SK-N-SH (cell line): Measurements from ENCODE around the gene TMCO6. TPM values are rescaled to one million over a fixed set of nuclear protein-coding genes. Genes with fewer than 3 reads are reported as not detected.

Source experiments
- CTCF ChIA-PET: fragments of 300-600, 350-600 bp; formaldehyde crosslinking; extraction: SDS; loops from one replicate; lab custom pipeline; 2021; lab: Yijun Ruan, JAX
- POLR2A ChIA-PET: fragments of 350-600 bp; sonication (Branson Sonifier 250); formaldehyde crosslinking; extraction: SDS; loops from one replicate; lab custom pipeline; 2020; ENCODE audit warnings: antibody characterized with exemption, inconsistent platforms; lab: Yijun Ruan, JAX
- DNase-seq: peaks from one replicate; pipeline ENCODE4 v3.0.0; 2012
- H2AFZ ChIP-seq: fragments of 200-600 bp; sonication (generic); 2 replicates; pipeline ENCODE4 v1.8.1; 2016; ENCODE audit warnings: antibody characterized with exemption, mild to moderate bottlenecking, low read depth
- H3F3A ChIP-seq: fragments of 200-600 bp; sonication (generic); replicated peaks from 2 replicates; pipeline ENCODE3; 2016; ENCODE audit warnings: antibody characterized with exemption, mild to moderate bottlenecking; ENCODE audit not compliant: insufficient read depth
- H3K27ac ChIP-seq, 2 experiments: fragments of 200-500 bp in 1 of 2; fragments of 200-600 bp in 1 of 2; sonication (Bioruptor generic) in 1 of 2; sonication (generic), shearing (Covaris generic) in 1 of 2; 2 replicates each; pipeline versions ENCODE4 v1.5.1 to v1.6.1; 2014 to 2016; ENCODE audit warnings: low read depth in 2 of 2, inconsistent platforms in 1 of 2, low read length in 1 of 2, mild to moderate bottlenecking in 1 of 2, mixed read lengths in 1 of 2
- H3K27me3 ChIP-seq: fragments of 200-600 bp; sonication (generic), shearing (Covaris generic); 2 replicates; pipeline ENCODE4 v1.6.1; 2016; ENCODE audit warnings: mixed run types; ENCODE audit not compliant: insufficient read depth
- H3K36me3 ChIP-seq, 2 experiments: fragments of 200-500 bp in 1 of 2; fragments of 200-600 bp in 1 of 2; sonication (Bioruptor generic) in 1 of 2; sonication (generic) in 1 of 2; replicated peaks in 1 of 2; 2 replicates each; pipeline versions ENCODE3 to v1.5.1; 2014 to 2016; ENCODE audit warnings: low read length in 1 of 2, mild to moderate bottlenecking in 1 of 2; ENCODE audit not compliant: insufficient read depth in 2 of 2, control insufficient read depth in 1 of 2
- H3K4me1 ChIP-seq, 2 experiments: fragments of 200-500 bp in 1 of 2; fragments of 200-600 bp in 1 of 2; sonication (Bioruptor generic) in 1 of 2; sonication (generic), shearing (Covaris generic) in 1 of 2; 2 replicates each; pipeline versions ENCODE4 v1.5.1 to v1.6.1; 2014 to 2016; ENCODE audit warnings: low read depth in 1 of 2, low read length in 1 of 2, mixed run types in 1 of 2; ENCODE audit not compliant: insufficient read depth in 2 of 2, control insufficient read depth in 1 of 2
- H3K4me2 ChIP-seq: fragments of 200-600 bp; sonication (generic), shearing (Covaris generic); 2 replicates; pipeline ENCODE4 v1.6.1; 2017; ENCODE audit warnings: mixed run types
- H3K4me3 ChIP-seq, 2 experiments: fragments of 200-500 bp in 1 of 2; fragments of 200-600 bp in 1 of 2; sonication (Bioruptor generic) in 1 of 2; sonication (generic), shearing (Covaris generic) in 1 of 2; 2 replicates each; pipeline versions ENCODE4 v1.5.1 to v1.8.1; 2014 to 2016; ENCODE audit warnings: low read depth in 2 of 2, inconsistent platforms in 1 of 2, low read length in 1 of 2, mild to moderate bottlenecking in 1 of 2, mixed read lengths in 1 of 2, moderate library complexity in 1 of 2
- H3K79me2 ChIP-seq: fragments of 200-600 bp; sonication (generic); 2 replicates; pipeline ENCODE4 v1.8.1; 2017; ENCODE audit warnings: mild to moderate bottlenecking; ENCODE audit not compliant: insufficient read depth
- H3K9ac ChIP-seq: fragments of 200-600 bp; sonication (generic); 2 replicates; pipeline ENCODE4 v1.6.1; 2017; ENCODE audit warnings: mixed run types
- H3K9me2 ChIP-seq: fragments of 200-600 bp; sonication (generic); 2 replicates; pipeline ENCODE4 v1.6.1; 2017; ENCODE audit warnings: mixed run types
- H3K9me3 ChIP-seq: fragments of 200-600 bp; sonication (generic); 2 replicates; pipeline ENCODE4 v1.6.1; 2017; ENCODE audit warnings: mixed run types, mild to moderate bottlenecking, moderate library complexity
- H4K20me1 ChIP-seq: fragments of 200-600 bp; sonication (generic); 2 replicates; pipeline ENCODE4 v1.6.1; 2017; ENCODE audit warnings: mild to moderate bottlenecking, mixed run types; ENCODE audit not compliant: insufficient read depth
- ELF1 ChIP-seq: IDR thresholded peaks from 2 replicates; pipeline ENCODE4 v1.4.0; 2012
- GABPA ChIP-seq: IDR thresholded peaks from 2 replicates; pipeline ENCODE4 v1.4.0; 2012; ENCODE audit warnings: low read depth, mild to moderate bottlenecking
- GATA2 ChIP-seq: sonication (generic); formaldehyde crosslinking; IDR thresholded peaks from 2 replicates; pipeline ENCODE4 v1.5.0; 2020; ENCODE audit warnings: mild to moderate bottlenecking, missing genetic modification reagents
- JUND ChIP-seq: IDR thresholded peaks from 2 replicates; pipeline ENCODE4 v1.4.0; 2012
- MEF2A ChIP-seq: IDR thresholded peaks from 2 replicates; pipeline ENCODE4 v1.4.0; 2012; ENCODE audit warnings: low read depth, borderline replicate concordance
- NFIC ChIP-seq: IDR thresholded peaks from 2 replicates; pipeline ENCODE4 v1.4.0; 2012; ENCODE audit warnings: borderline replicate concordance
- RAD21 ChIP-seq: IDR thresholded peaks from 2 replicates; pipeline ENCODE4 v1.6.1; 2012; ENCODE audit warnings: mild to moderate bottlenecking, low read length
- RFX5 ChIP-seq: IDR thresholded peaks from 2 replicates; pipeline ENCODE4 v1.6.1; 2012; ENCODE audit warnings: mild to moderate bottlenecking, improper control_type of control experiment, low read length
- RXRA ChIP-seq: IDR thresholded peaks from 2 replicates; pipeline ENCODE4 v1.4.0; 2012; ENCODE audit warnings: low read depth, mild to moderate bottlenecking, borderline replicate concordance
- SIN3A ChIP-seq: IDR thresholded peaks from 2 replicates; pipeline ENCODE4 v1.6.1; 2012; ENCODE audit warnings: low read depth, mild to moderate bottlenecking, low read length, moderate library complexity, borderline replicate concordance
- TCF12 ChIP-seq: IDR thresholded peaks from 2 replicates; pipeline ENCODE4 v1.4.0; 2012
- WGBS: methylation state at CpG from one replicate; pipeline ENCODE4 v1.1.6; 2017; ENCODE audit warnings: low lambda C conversion rate; 5-methylcytosine and 5-hydroxymethylcytosine counted together
- polyA plus RNA-seq, 3 experiments: library from polyadenylated mRNA; depleted of rRNA; stranded (reverse); fragments of >200 nt; gene quantifications; 2 replicates each; pipeline ENCODE4 v1.2.3, GENCODE V29; 2012
- TF ChIP-seq, protein P1 (sequence below): IDR thresholded peaks from 2 replicates; pipeline ENCODE4 v1.4.0; 2012; ENCODE audit warnings: low read depth
- TF ChIP-seq, protein P2 (sequence below): fragments of 150-350 bp; IDR thresholded peaks from 2 replicates; pipeline ENCODE4 v1.6.1; 2016; ENCODE audit warnings: mild to moderate bottlenecking, low read depth, low read length
- TF ChIP-seq, protein P3 (sequence below): IDR thresholded peaks from 2 replicates; pipeline ENCODE4; 2012
- TF ChIP-seq, protein P4 (sequence below): IDR thresholded peaks from 2 replicates; pipeline ENCODE4 v1.4.0; 2012; ENCODE audit warnings: low read depth, borderline replicate concordance
- TF ChIP-seq, protein P5 (sequence below): IDR thresholded peaks from 2 replicates; pipeline ENCODE4 v1.6.1; 2012; ENCODE audit warnings: mild to moderate bottlenecking, low read depth, low read length, moderate library complexity

Gene TMCO6
- polyA plus RNA-seq, 1 of the 3 experiments (the other 2 are of a cell fraction): 27.7 TPM

DNA sequence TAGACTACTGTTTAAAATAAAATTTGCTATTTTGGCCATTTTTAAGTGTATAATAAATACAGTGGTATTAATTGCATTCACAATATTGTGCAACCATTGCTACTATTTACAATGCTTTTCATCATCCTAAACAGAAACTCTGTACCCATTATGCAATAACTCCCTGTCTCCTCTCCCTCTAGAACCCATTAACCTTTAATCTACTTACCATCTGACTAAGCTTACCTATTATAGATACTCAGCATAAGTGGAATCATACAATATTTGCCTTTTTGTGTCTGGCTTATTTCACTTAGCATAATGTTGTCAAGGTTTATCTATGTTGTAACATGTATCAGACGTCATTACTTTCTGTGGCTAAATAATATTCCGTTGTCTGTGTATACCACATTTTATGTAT lies 32.2 kb upstream of the TMCO6 start:
- ChIA-PET CTCF (no interaction called here), POLR2A (no interaction called here)
- H3K27ac ChIP-seq: no peak overlapping the region
- no peaks in the 10 kb centered on the region for H3K79me2 ChIP-seq
- H3K27me3 ChIP-seq: no peaks in the 10 kb centered on the region
- no peak overlapping the region for H3K4me2 ChIP-seq
- H3K36me3 ChIP-seq: no peaks in the 10 kb centered on the region
- no peak overlapping the region for H2AFZ ChIP-seq
- WGBS: 56% methylated on average over 2 of the region's 2 CpGs
- H3K9me2 ChIP-seq: no peaks in the 10 kb centered on the region
- no peak overlapping the region for H3K9ac ChIP-seq
- TF ChIP-seq RAD21 (no peak), GATA2 (CRISPR knock-in tag) (no peak), SIN3A (no peak), TCF12 (no peak)
- TF ChIP-seq, protein P1, sequence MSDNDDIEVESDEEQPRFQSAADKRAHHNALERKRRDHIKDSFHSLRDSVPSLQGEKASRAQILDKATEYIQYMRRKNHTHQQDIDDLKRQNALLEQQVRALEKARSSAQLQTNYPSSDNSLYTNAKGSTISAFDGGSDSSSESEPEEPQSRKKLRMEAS: no peak
- no peak overlapping the region for H3K4me3 ChIP-seq
- H4K20me1 ChIP-seq: no peaks in the 10 kb centered on the region
- no peaks in the 10 kb centered on the region for H3K9me3 ChIP-seq
- no peak for DNase-seq
- H3K4me1 ChIP-seq: no peaks in the 10 kb centered on the region
- H3F3A ChIP-seq: no peaks in the 10 kb centered on the region

DNA sequence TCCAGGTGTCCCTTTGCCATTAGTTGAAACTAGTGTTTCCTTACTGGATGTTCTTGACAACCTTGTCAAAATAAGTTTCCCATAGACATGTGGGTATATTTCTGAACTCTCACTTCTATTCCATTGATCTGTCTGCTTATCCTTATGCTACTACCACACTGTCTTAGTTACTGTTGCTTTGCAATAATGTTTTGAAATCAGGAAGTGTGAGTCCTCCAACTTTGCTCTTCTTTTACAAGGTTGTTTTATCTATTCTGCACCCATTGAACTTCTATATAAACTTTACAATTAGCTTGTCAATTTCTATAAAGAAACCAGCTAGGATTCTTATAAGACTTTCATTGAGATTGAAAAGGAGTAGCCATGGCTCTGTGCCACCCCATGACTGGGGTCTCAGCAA lies 30.5 kb upstream of the TMCO6 start:
- no peak for TF ChIP-seq ELF1
- TF ChIP-seq MEF2A: no peak
- TF ChIP-seq, protein P2, sequence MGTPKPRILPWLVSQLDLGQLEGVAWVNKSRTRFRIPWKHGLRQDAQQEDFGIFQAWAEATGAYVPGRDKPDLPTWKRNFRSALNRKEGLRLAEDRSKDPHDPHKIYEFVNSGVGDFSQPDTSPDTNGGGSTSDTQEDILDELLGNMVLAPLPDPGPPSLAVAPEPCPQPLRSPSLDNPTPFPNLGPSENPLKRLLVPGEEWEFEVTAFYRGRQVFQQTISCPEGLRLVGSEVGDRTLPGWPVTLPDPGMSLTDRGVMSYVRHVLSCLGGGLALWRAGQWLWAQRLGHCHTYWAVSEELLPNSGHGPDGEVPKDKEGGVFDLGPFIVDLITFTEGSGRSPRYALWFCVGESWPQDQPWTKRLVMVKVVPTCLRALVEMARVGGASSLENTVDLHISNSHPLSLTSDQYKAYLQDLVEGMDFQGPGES: no peak
- TF ChIP-seq JUND: no peak
- TF ChIP-seq, protein P3, sequence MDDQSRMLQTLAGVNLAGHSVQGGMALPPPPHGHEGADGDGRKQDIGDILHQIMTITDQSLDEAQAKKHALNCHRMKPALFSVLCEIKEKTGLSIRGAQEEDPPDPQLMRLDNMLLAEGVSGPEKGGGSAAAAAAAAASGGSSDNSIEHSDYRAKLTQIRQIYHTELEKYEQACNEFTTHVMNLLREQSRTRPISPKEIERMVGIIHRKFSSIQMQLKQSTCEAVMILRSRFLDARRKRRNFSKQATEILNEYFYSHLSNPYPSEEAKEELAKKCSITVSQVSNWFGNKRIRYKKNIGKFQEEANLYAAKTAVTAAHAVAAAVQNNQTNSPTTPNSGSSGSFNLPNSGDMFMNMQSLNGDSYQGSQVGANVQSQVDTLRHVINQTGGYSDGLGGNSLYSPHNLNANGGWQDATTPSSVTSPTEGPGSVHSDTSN: no peak
- TF ChIP-seq, protein P4, sequence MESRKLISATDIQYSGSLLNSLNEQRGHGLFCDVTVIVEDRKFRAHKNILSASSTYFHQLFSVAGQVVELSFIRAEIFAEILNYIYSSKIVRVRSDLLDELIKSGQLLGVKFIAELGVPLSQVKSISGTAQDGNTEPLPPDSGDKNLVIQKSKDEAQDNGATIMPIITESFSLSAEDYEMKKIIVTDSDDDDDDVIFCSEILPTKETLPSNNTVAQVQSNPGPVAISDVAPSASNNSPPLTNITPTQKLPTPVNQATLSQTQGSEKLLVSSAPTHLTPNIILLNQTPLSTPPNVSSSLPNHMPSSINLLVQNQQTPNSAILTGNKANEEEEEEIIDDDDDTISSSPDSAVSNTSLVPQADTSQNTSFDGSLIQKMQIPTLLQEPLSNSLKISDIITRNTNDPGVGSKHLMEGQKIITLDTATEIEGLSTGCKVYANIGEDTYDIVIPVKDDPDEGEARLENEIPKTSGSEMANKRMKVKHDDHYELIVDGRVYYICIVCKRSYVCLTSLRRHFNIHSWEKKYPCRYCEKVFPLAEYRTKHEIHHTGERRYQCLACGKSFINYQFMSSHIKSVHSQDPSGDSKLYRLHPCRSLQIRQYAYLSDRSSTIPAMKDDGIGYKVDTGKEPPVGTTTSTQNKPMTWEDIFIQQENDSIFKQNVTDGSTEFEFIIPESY: no peak
- no peak for TF ChIP-seq GABPA
- TF ChIP-seq, protein P5, sequence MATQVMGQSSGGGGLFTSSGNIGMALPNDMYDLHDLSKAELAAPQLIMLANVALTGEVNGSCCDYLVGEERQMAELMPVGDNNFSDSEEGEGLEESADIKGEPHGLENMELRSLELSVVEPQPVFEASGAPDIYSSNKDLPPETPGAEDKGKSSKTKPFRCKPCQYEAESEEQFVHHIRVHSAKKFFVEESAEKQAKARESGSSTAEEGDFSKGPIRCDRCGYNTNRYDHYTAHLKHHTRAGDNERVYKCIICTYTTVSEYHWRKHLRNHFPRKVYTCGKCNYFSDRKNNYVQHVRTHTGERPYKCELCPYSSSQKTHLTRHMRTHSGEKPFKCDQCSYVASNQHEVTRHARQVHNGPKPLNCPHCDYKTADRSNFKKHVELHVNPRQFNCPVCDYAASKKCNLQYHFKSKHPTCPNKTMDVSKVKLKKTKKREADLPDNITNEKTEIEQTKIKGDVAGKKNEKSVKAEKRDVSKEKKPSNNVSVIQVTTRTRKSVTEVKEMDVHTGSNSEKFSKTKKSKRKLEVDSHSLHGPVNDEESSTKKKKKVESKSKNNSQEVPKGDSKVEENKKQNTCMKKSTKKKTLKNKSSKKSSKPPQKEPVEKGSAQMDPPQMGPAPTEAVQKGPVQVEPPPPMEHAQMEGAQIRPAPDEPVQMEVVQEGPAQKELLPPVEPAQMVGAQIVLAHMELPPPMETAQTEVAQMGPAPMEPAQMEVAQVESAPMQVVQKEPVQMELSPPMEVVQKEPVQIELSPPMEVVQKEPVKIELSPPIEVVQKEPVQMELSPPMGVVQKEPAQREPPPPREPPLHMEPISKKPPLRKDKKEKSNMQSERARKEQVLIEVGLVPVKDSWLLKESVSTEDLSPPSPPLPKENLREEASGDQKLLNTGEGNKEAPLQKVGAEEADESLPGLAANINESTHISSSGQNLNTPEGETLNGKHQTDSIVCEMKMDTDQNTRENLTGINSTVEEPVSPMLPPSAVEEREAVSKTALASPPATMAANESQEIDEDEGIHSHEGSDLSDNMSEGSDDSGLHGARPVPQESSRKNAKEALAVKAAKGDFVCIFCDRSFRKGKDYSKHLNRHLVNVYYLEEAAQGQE: no peak
- TF ChIP-seq RFX5: no peak
- TF ChIP-seq NFIC: no peak
- no peak for TF ChIP-seq RXRA
- TF ChIP-seq, all 33 proteins: peak for 0
- no peaks in the 10 kb centered on the region for H3K36me3 ChIP-seq
- H3K79me2 ChIP-seq: no peaks in the 10 kb centered on the region
- no peak overlapping the region for H3K4me2 ChIP-seq
- no peak overlapping the region for H3K9ac ChIP-seq
- ChIA-PET POLR2A (no interaction called here), CTCF (interaction anchor here (1.4 kb wide), 1 partner anchor 232 kb away, joined by 4 read pairs; the partner anchor contains the start of gene PCDHA8)
- no peaks in the 10 kb centered on the region for H3F3A ChIP-seq
- no peaks in the 10 kb centered on the region for H3K27me3 ChIP-seq
- no peaks in the 10 kb centered on the region for H4K20me1 ChIP-seq
- no peak for DNase-seq
- no peak overlapping the region; the same call in 1 of the 2 replicates for H2AFZ ChIP-seq
- H3K9me2 ChIP-seq: no peaks in the 10 kb centered on the region
- no peak overlapping the region for H3K4me3 ChIP-seq
- H3K4me1 ChIP-seq: no peaks in the 10 kb centered on the region
- no peak overlapping the region for H3K27ac ChIP-seq
- no peaks in the 10 kb centered on the region for H3K9me3 ChIP-seq
